ENCODE measurements around the gene PKDCC. TPM values are rescaled to one million over a fixed set of nuclear protein-coding genes. Genes with fewer than 3 reads are reported as not detected.
A peak's percentile ranks its signal among the peaks of the same experiment; 100 is the strongest.

PKDCC gene
- total and polyA plus RNA-seq, 8 donors = 8.1 to 60.9 (median 24.5) TPM

GRCh38 chr2:42094114-42094513 is 46.3 kb downstream of the PKDCC start:
- Histone ChIP-seq H3K9me3 (no peaks in the 10 kb centered on the region), H3K27ac (no peak overlapping the region), H3K4me1 (peaks cover 0 to 8% (median 7%) of the 10 kb centered on the region in 3 donors), H3K27me3 (no peaks in the 10 kb centered on the region), H3K36me3 (no peaks in the 10 kb centered on the region), H3K4me3 (no peak overlapping the region)
- no peak for FAIRE-seq
- ATAC-seq = no peak
- intact Hi-C loops (cut with DNase I) = loop anchor here in 2 of 3 donors (10.0 kb wide), 2 partner anchors 101 to 231 kb away; no protein-coding TSS in a partner anchor
- DNase-seq = no peak
- TF ChIP-seq CTCF (IDR thresholded peaks at IDR 0.05) = no peak

GRCh38 chr2:42095923-42096408 is 48.1 kb downstream of the PKDCC start:
- ATAC-seq = peak; percentile 58 to 73 (median 70)
- no peak overlapping the region for H3K4me3 ChIP-seq
- intact Hi-C loops (cut with DNase I) = loop anchor here in 2 of 3 donors (5.0 to 10.0 kb wide), 3 partner anchors 99 to 229 kb away; no protein-coding TSS in a partner anchor
- H3K27ac ChIP-seq = no peak overlapping the region
- peak; percentile 54 to 86 (median 72) for DNase-seq
- no peaks in the 10 kb centered on the region for H3K36me3 ChIP-seq
- H3K27me3 ChIP-seq = no peaks in the 10 kb centered on the region
- 22 to 28% methylated on average over 2 of the region's 2 CpGs for WGBS, 2 donors
- no peaks in the 10 kb centered on the region for H3K9me3 ChIP-seq
- no peak for FAIRE-seq
- TF ChIP-seq CTCF (IDR thresholded peaks at IDR 0.05) = peak; percentile 39 to 71 (median 52)
- H3K4me1 ChIP-seq = peaks cover 0 to 8% (median 7%) of the 10 kb centered on the region in 3 donors

- H3K4me1 ChIP-seq = peaks cover 3 to 6% (median 6%) of the 10 kb centered on the region in 3 donors
These were observed 49.2 kb downstream of the PKDCC start for GRCh38 chr2:42096869-42097591.

GRCh38 chr2:42098571-42099437 is 51.0 kb downstream of the PKDCC start:
- H3K27ac ChIP-seq = peak overlapping the region in 2 of 4 donors; percentile 55 to 68
- ATAC-seq (peak in 2 of 4 donors; percentile 2 to 5), DNase-seq (peak in 1 of 6 donors; percentile 51), FAIRE-seq (no peak)
- H3K4me1 ChIP-seq = peaks cover 0 to 6% (median 3%) of the 10 kb centered on the region in 3 donors
- H3K27me3 ChIP-seq = no peaks in the 10 kb centered on the region
- no peak overlapping the region for H3K4me3 ChIP-seq
- TF ChIP-seq CTCF (IDR thresholded peaks at IDR 0.05) = no peak
- 74 to 80% methylated on average over 9 of the region's 9 CpGs for WGBS, 2 donors
- no peaks in the 10 kb centered on the region for H3K9me3 ChIP-seq
- H3K36me3 ChIP-seq = no peaks in the 10 kb centered on the region
- intact Hi-C loops (cut with DNase I) = loop anchor here in 2 of 3 donors (5.0 to 10.0 kb wide), 3 partner anchors 96 to 226 kb away; no protein-coding TSS in a partner anchor

More at GRCh38 chr2:42096869-42097591, 49.2 kb downstream of the PKDCC start:
- Histone ChIP-seq H3K9me3 (no peaks in the 10 kb centered on the region), H3K4me3 (no peak overlapping the region), H3K27ac (no peak overlapping the region), H3K36me3 (no peaks in the 10 kb centered on the region), H3K27me3 (no peaks in the 10 kb centered on the region)
- intact Hi-C loops (cut with DNase I) = loop anchor here in 2 of 3 donors (5.0 to 10.0 kb wide), 3 partner anchors 98 to 228 kb away; no protein-coding TSS in a partner anchor
- no peak for TF ChIP-seq CTCF (IDR thresholded peaks at IDR 0.05)
- 69 to 73% methylated on average over 10 of the region's 10 CpGs for WGBS, 2 donors
- FAIRE-seq (no peak), ATAC-seq (no peak), DNase-seq (peak in 1 of 6 donors; percentile 40)
